Fibroblast of skin of back (primary cell): ENCODE results near the gene PSMD6.

Experiments
- DNase-seq: peaks from one replicate; pipeline ENCODE4 v3.0.0-alpha.2; 2013

PSMD6 gene

DNA sequence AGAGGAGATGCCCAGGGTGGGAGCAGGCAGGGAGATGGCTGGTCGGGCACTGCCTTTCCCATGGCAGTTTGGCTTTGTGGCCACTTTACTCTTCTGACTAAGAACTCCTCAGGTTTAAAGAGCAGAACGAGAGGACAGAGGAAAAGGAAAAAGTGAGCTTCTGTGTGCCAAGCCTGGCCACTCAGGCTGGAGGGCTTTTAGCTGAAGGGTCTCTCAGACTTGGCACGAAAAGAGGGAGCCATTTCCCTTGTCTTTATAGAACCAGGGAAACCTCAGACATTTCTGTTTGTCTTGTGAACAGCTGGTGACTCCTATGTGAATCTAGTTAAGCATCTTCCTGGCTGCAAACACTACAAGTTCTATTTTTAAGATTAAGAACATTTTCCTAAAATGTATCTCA, 23.3 kb upstream of the PSMD6 start:
- no peak for DNase-seq

DNA sequence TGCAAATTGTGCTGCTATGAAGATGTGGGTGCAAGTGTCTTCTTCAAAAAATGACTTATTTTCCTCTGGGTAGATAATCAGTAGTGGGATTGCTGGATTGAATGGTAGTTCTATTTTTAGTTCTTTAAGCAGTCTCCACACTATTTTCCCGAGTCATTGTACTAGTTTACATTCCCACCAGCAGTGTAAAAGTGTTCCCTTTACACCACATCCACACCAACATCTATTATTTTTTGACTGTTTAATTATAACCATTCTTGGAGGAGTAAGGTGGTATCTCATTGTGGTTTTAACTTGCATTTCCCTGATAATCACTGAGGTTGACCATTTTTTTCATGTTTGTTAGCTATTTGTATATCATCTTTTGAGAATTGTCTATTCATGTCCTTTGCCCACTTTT, 19.7 kb upstream of the PSMD6 start:
- DNase-seq, result no peak

DNA sequence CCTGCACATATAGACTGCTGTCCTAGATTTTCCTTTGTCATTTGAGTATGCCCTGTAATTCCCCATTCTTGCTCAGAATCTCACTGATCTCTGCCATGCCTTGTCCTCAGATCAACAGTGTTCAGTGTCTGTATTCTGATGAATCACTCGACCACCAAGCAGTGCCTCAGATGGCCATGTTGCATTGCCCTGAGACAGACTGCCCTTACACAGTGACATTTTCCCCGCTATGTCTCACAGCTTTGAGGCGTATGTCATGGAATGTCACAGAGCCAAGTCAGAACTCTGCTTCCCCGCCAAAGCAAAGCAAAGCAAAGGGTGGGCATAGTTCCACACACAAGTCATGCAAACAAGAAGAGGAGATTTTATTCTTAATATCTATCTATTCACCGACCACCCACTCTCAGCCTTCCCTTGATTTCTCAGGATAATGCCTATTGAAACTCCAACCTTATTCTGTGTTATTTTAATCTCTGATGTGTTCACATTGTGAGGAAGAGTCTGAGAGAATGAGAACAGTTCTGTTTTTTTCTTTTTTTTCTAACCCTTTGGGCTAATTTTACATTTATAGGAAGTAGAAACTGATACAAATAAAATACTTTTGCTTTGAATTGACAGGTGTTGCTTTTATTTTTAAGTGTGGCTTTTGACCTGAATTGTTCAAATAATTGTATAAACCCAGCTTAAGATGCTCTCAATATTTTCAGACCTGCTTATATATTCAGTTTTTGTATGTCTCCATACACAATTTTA, 16.9 kb upstream of the PSMD6 start:
- peak; percentile 85 for DNase-seq

DNA sequence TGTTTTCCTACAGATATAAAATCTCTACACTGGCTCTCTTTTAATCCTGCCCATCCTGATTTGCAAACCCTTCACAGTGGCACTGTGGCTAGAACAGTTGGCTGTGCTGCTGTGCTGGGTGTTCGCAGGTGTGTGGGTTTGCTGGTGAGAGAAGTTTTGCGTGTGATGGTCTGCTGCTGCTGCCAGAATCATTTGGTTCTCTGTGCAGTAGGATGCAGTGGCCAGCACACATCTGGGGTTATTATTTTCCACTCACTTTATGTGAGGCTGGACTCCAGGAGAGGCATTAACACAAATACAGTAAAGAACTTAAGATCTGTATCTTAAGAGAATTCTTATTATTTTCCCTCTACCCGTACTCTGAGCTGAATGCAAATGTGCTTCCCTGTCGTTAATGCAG, 16.0 kb upstream of the PSMD6 start:
- no peak for DNase-seq

DNA sequence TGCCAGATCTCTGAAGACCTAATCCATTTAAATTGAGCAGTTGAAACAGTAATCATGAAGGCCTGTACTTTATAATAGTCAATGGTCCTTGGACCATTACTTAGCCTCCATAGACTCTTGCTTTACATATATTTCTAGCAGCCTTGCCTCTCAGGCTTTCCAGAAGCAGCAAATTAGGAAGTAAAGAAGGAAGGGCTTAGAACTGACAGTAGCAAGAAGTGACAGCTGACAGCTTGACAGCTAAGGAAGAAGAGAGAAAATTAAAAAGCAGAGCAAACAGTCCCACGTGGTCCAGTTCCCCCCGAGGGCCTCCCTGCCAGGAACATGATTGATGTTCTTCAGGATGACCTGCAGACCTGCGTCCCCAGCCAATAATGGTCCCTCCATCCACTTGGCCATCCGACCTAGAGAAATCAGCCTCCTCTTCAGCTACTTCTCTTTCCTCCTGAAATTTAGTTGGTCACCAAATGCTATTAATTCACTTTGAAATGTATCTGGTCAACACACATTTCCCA, 15.0 kb upstream of the PSMD6 start:
- no peak for DNase-seq

DNA sequence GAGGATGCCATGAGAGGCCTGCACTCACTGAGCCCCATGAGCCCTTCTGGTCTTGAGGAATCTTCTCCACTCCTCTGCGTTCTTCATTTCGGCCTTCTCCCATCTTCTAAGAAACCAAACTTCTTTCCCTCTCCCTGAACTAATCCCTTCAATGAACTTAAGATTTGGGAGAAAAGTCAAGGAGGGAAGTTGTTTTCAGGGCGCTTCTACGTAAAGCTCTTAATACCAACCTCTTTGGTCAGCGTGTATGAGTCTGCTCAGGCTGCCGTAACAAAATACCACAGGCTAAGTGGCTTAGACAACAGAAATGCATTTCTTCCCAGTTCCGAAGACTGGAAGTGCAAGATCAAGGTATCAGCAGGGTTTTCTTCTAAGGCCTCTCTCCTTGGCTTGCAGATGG, 13.8 kb upstream of the PSMD6 start:
- no peak for DNase-seq

DNA sequence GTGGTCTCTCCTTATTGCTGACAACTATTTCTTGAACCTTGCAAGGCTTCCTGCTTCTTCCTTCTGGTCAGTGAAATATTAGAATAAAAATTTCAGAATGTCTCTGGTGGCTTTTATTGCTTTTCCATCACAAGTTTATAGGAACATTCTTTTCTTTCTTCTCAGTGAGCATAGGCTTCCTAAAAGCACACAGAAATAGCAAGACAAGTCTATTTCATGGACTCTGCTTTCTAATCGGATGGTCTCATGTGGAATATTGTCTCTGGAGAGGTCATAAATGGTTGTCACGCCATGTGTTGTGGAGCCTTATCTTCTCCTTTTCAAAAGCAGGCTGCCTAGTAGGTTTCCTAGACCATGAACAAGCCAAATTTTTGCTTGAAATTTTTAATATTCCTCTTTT, 9.8 kb upstream of the PSMD6 start:
- no peak for DNase-seq

DNA sequence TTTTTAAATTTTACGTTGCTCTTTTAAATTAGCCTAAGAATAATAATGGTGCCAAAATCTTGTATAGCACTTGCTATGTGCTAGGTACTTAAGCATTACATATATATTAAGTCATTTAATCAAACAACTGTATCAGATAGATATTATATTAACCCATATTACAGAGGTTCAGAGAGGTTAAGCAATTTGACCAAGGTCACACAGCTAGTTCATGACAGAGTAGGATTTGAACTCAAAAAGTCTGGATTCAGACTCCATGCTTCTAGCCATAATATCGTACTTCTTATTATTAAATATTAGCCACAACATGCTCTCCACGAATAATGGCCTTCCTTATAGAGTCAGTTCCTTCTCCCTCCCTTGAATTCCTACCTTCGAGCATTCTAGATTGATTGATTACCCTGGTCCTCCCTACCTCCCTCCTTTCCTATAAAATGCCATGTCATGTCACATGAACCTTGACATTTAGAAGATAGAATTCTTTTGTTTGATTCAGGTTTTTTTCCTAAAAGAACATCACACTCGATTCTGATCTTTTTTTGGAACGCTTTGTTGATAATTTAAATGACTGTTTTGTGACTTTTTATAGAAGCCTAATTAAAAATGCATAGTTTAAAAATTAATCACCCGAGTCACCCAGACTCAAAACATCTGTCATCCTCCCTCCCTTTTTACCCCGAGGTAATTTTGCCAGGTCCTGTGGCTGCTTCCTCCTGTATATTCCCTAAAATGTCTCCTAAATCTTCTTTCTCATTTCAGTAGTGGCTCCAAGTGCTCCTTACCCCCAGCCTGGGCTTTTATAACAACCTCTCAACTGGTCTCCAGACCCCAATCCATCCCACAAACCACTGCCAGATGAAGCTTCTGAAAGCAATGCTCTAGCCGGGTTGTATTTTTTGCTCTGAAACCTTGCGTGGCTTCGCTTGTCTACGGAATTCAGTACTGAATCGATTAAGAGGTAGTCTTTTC, 8.5 kb upstream of the PSMD6 start:
- DNase-seq, result peak; percentile 26

DNA sequence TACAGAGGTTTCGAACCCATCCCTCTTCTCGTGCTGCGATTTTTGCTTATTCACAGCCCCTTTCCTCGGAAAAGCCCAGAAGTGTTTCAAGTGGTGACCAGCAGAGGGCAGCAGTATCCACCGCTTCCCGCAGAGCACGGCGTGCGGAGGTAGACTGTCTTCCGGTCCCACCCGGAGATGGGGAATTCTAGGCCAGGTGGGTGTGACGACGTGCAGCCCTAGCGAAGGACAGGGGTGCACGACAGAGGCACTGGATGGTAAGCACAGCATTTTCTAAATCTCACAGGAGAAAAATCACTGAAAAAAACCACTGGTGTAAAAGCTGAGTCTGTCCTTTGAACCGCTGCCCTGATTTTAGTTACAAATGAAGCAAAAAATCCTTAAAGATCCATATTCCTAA, 7.4 kb upstream of the PSMD6 start:
- peak; percentile 60 for DNase-seq

DNA sequence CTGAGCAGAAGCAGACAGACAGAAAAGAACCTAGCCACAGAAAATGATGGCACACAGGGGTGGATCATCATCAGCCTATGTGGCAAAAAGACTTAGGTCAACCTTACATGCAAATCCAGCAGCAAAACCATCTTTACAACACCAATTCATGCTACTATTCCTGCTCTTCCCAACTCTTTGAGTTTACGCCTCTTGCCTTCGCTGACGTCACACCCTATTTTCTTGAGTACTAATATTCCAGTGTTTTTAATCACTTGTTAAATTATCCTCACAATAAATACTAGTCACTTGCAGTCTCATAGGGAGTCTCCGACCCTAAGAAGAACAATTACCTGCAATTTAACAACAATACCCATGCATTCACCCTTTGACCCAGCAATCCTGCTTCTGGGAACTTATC, 6.0 kb upstream of the PSMD6 start:
- DNase-seq, result no peak

DNA sequence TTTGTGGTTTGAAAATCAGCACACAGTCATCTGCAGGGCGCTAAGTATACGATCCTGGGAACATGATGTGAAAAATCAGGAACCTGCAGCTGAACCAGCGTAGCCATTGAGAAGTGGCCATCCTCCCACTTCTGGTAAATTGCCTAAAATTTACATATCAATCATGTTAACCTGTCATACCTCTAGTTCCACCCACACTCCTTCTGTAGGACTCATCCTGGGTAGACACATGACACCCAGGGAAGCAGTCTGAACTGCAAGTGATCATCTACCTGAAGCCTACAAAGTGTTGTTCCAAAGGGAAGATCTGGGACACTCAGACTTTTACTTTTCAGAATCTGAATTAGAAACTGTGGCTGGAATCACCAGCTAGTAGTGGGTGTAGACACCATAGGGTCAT, 5.5 kb upstream of the PSMD6 start:
- no peak for DNase-seq

DNA sequence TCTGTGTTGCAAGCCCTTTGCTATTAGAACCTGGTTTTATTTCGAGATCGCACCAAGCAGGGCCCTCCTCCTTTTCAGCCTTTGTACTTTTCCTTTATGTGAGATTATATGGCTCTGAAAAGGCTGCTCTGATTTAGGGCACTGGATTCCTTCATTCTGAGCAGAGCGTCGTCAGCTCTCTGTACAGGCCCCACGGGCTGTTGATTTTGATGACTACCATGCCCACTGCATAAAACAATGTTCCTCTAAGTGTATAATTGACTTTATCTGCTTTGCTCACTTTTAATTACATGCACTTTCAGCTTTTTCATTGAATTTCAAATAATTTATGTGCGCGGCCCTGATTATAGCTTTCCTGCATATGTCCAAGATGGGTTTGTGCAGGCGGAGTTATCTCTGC, 4.4 kb upstream of the PSMD6 start:
- DNase-seq, result no peak

DNA sequence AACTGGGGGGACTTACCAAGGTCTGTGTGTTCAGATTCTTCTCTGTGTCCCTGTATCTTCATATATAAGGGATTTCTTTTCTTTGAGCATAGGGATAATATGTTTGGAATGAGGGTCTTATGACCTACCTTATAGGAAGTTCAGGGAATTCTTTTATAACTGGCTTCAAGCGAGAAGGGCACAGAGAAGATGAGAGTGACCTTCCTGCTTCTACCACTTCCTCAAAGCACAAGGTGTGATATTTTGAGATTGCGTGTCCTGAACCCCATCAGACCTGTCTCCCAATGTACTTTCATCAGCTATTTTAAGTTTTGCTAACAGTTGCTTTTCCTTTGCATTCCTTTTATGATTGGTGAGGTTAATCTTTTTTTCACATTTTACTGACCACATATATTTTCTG, 3.1 kb upstream of the PSMD6 start:
- DNase-seq, result no peak

DNA sequence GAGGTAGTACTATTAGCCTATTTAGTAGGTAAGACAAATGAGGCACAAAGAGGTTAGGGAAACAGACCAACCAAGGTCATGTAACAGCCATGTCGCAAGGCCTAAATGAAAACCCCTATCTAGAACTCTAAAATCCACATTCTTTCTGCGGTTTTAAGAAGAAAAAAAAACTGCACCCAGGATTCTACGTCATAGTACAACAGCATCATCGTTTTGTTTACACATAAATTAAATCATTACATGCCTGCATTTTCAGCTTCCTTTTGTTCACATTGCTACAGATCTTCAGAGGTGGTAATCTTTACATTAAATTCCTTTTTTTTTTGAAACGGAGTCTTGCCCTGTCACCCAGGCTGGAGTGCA, 548 bp upstream of the PSMD6 start:
- DNase-seq, result no peak

DNA sequence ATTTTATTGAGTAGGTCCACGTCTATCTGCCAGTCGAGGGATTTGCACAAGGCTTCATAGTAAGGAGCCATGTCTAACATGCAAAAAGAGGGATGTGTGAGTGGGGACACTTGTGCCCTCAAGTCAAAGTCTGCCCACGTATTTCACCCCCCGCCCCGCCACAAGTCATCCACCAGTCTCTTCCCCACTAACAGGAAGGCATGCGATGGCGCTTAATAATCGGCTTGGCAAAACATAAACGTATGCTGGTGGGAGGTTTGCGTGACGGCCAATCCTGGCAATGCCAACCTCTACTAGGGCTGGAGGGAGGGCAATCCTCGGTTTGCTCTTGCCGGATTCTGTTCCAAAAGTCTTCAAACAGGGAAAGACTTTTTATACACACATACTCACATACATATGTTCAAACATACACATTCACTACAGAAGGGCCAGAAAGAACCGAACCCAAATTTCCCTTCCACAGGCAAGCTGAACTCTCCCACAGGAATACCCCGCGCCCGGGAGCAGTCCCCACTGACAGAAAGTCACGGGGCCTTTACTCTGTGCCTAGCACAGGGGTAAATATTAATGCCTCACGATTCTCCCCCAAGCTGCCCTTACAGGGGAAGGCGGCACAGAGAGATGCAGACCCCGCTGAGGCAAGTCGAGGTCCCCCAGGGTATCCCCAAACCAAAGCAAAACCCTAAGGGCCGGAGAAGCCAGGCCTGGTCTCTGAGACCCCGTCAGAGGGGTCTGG, 675 bp downstream of the PSMD6 start:
- no peak for DNase-seq

DNA sequence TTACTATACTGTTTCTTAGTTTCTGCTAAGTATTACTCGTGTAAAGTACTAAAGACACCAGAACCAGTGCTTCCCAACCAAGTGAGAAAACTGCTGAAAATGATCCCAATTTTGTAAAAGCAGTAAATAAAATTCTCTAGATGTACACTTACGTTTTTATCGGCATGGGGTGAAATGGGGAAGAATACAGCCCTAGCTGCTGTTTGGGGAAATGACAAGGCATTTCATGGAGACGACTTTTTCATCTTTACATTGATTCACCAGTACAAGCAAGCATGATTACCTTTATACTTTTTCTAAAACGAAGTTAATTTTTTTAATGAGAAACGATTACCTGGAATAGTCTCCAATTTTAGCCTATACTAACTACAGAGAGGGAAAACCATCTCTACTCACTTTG, 1.4 kb downstream of the PSMD6 start:
- no peak for DNase-seq

DNA sequence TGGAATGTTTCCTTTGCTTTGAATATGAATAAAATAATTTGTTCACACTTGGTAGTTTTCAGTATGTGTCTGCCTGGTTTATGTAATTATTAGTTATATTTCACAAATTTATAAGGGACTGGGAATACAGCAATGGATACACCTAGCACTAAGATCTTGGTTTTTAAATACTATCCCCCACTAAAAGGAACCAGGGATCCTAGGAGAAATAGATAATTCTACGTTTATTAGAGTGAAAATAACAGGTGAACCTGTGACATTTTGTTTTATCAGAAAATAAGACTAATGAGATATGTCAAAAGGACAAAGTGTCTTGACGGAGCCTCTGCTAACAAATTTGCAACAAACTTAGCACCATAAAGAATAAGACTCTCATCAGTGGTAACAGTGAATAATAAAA, 3.4 kb downstream of the PSMD6 start:
- no peak for DNase-seq

DNA sequence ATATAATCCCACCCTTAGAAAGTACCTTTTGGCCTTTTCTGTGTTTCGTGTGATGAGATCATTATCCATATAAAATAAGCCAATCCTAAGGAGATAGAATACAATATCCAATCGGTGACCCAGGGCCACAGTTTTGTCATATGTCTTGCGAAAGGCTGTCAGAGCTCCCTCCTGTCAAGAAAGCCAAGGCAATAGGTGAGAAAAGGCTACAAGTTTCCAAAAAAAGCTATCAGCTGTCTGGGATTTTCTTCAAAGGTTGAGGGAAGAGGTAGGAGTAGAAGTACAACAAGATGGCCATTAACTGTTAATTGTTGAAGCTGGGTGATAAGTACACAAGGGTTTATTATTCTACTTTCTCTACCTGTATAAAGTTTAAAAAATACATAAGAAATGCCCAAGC, 4.0 kb downstream of the PSMD6 start:
- DNase-seq, result no peak

DNA sequence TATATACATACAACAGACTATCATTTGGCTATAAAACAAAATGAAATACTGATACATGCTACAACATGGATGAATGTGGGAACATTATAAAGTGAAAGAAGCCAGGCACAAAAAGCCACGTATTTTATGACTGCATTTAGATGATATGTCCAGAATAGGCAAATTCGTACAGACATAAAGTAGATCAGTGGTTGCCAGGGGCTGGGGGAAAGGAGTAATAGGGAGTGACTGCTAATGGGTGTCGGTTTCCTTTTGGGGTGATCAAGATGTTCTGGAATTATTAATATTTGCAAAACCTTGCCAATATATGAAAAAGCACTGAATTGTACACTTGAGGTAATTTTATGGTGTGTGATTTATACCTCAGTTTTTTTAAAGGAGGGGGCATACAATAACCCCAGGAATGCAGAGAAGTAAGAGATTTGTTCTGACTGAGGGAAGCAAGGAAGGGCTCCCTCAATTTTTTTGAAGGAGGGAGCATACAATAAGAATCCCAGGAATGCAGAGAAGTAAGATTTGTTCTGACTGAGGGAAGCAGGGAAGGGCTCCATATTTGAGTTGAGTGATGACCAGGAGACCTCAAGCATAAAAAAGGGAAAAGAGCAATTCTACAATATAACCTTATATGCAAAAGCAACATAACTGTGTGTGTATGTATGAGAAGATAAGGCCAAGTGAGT, 6.2 kb downstream of the PSMD6 start:
- DNase-seq, result peak; percentile 22

DNA sequence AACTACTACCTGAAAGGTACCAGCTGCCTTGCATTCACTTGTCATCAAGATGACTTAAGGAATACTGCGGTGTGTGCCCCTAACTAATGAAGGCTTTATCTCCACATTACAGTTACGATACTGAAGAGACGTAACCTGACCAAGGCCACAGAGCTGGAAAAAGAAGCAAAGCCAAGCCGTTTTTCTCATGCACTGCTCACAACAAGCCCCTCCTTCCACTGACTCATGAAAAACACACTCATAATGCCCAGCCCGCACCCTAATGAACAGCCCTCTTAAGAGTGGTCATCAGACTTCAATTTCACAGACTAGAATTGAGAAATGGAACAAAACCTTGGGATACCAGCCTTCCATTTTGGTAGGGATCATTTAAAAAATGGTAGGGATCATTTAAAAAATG, 11.6 kb downstream of the PSMD6 start:
- DNase-seq, result peak; percentile 38

DNA sequence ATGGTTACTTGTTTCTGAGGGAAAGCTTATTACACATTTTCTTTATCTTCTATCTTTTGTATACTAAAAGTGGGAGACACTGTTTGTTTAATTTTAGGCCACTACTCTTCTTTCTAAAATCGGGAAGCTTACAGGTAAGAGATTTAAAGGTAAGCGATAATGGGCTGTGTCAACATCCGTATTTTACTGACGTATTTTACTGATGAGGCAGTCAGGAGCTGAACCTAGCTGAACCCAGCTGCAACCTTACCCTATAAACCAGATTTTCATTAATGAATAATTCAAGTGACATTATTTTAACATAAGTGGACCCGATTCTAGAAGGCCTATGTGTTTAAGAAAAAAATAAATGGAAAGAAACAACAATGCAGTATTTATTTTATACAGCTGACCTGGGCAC, 13.1 kb downstream of the PSMD6 start:
- DNase-seq, result no peak

DNA sequence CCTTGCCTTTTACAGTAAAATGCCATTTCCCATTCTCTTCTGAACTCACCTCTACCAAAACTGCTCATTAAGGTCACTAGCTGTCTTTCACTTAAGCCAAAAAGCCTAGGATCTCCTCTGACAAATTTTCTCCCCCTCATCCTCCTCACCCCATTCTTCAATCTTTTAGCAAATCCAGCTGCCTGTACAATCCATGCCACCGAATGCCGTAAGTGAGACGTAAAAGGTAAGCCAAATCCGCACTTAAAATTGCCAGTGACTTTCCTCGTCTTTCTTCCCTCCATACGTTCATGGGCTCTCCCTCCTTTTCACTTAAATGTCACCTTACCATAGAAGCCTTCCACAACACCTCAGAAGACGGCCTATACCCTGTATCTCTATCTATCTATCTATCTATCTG, 13.8 kb downstream of the PSMD6 start:
- no peak for DNase-seq
